Endodermal cell (in vitro differentiated cells): ENCODE data around the gene SERPINA1. TPM values are rescaled to one million over a fixed set of nuclear protein-coding genes. Genes with fewer than 3 reads are reported as not detected.

Experiments used
- DNase-seq: peaks from one replicate; pipeline ENCODE4 v3.0.0-alpha.2; 2017
- H3K27ac ChIP-seq: 2 replicates; pipeline ENCODE4 v1.5.1; 2013; ENCODE audit warnings: mild to moderate bottlenecking, low read depth, low read length, moderate library complexity
- H3K27me3 ChIP-seq: 2 replicates; pipeline ENCODE4 v1.6.1; 2013; ENCODE audit warnings: mild to moderate bottlenecking, low read length, moderate library complexity; ENCODE audit not compliant: insufficient read depth, control insufficient read depth, poor library complexity, severe bottlenecking
- H3K36me3 ChIP-seq: 2 replicates; pipeline ENCODE4 v1.7.0; 2013; ENCODE audit warnings: mild to moderate bottlenecking, low read length, moderate library complexity; ENCODE audit not compliant: control insufficient read depth, insufficient read depth
- H3K4me1 ChIP-seq: one replicate; pipeline ENCODE4 v1.7.0; 2013; ENCODE audit warnings: low read length; ENCODE audit not compliant: control insufficient read depth, insufficient read depth
- H3K4me3 ChIP-seq: 2 replicates; pipeline ENCODE4 v1.5.1; 2013; ENCODE audit warnings: mild to moderate bottlenecking, low read length, moderate library complexity
- H3K9ac ChIP-seq: 2 replicates; pipeline ENCODE4 v1.6.1; 2013; ENCODE audit warnings: mild to moderate bottlenecking, low read length, moderate library complexity; ENCODE audit not compliant: poor library complexity, severe bottlenecking; ENCODE audit errors: extremely low read depth
- H3K9me3 ChIP-seq: 2 replicates; pipeline ENCODE4 v1.6.1; 2013; ENCODE audit warnings: mild to moderate bottlenecking, low read length, moderate library complexity; ENCODE audit not compliant: control insufficient read depth
- H3K27ac Mint-ChIP-seq: 2 replicates; pipeline ENCODE4 v1.8.0; 2020; ENCODE audit warnings: mixed read lengths
- H3K27me3 Mint-ChIP-seq: 2 replicates; pipeline ENCODE4 v1.8.0; 2021; ENCODE audit warnings: mild to moderate bottlenecking, mixed read lengths; ENCODE audit not compliant: insufficient read depth
- H3K36me3 Mint-ChIP-seq: 2 replicates; pipeline ENCODE4 v1.8.0; 2020; ENCODE audit warnings: low read depth, mixed read lengths
- H3K4me1 Mint-ChIP-seq: 2 replicates; pipeline ENCODE4 v1.8.0; 2020; ENCODE audit warnings: mixed read lengths
- H3K4me3 Mint-ChIP-seq: 2 replicates; pipeline ENCODE4 v1.8.0; 2020; ENCODE audit warnings: mild to moderate bottlenecking, moderate library complexity, mixed read lengths
- H3K9me3 Mint-ChIP-seq: 2 replicates; pipeline ENCODE4 v1.8.0; 2020; ENCODE audit warnings: mild to moderate bottlenecking, mixed read lengths
- CTCF ChIP-seq: fragments of 200-600 bp; sonication (generic); conservative IDR thresholded peaks from 2 replicates; pipeline ENCODE4 v1.5.0; 2021; ENCODE audit warnings: antibody characterized with exemption, mild to moderate bottlenecking
- WGBS, 2 experiments: methylation state at CpG; one replicate each; pipeline versions ENCODE4 v1.1.5 to v1.1.7; 2013; ENCODE audit warnings: missing lambda C conversion rate in 2 of 2, mixed read lengths in 1 of 2; ENCODE audit not compliant: insufficient coverage in 1 of 2, insufficient read length in 1 of 2; 5-methylcytosine and 5-hydroxymethylcytosine counted together
- total RNA-seq, 2 donors: library from RNA; stranded (reverse); fragmentation: NEBNext Ultra II Directional in 1 of 2; extraction: Animal tissue kit (Norgen Biotek cat#: 25700) in 1 of 2; gene quantifications; 2 replicates in 1 of 2; 3 replicates in 1 of 2; pipeline ENCODE4 v1.2.1, GENCODE V29; 2021

SERPINA1 gene
- total RNA-seq, 2 donors from 2014 or later: 1.2 TPM; not detected in 1

- H3K27ac ChIP-seq: no peak overlapping the region
- Mint-ChIP-seq H3K9me3 (no peaks in the 10 kb centered on the region), H3K4me1 (peaks cover 17% of the 10 kb centered on the region), H3K4me3 (no peak overlapping the region), H3K36me3 (no peaks in the 10 kb centered on the region), H3K27ac (no peak overlapping the region), H3K27me3 (peaks cover 9% of the 10 kb centered on the region)
- TF ChIP-seq CTCF: no peak
- H3K4me1 ChIP-seq: peaks cover 7% of the 10 kb centered on the region
- no peaks in the 10 kb centered on the region for H3K36me3 ChIP-seq
- H3K9me3 ChIP-seq: no peaks in the 10 kb centered on the region
- 77 to 80% methylated on average over 10 to 16 of the region's 16 CpGs for WGBS, 2 experiments
- no peak overlapping the region for H3K9ac ChIP-seq
- DNase-seq: no peak
- no peak overlapping the region for H3K4me3 ChIP-seq
- H3K27me3 ChIP-seq: no peaks in the 10 kb centered on the region
Observed at GRCh38 chr14:94379291-94380224, 8.8 kb downstream of the SERPINA1 start.

GRCh38 chr14:94378527-94379290 lies 9.7 kb downstream of the SERPINA1 start:
- peaks cover 7% of the 10 kb centered on the region for H3K4me1 ChIP-seq
- Mint-ChIP-seq H3K9me3 (no peaks in the 10 kb centered on the region), H3K27ac (no peak overlapping the region), H3K27me3 (peaks cover 9% of the 10 kb centered on the region), H3K4me3 (no peak overlapping the region), H3K4me1 (peaks cover 22% of the 10 kb centered on the region), H3K36me3 (no peaks in the 10 kb centered on the region)
- no peaks in the 10 kb centered on the region for H3K36me3 ChIP-seq
- H3K27me3 ChIP-seq: no peaks in the 10 kb centered on the region
- H3K4me3 ChIP-seq: no peak overlapping the region
- H3K9me3 ChIP-seq: no peaks in the 10 kb centered on the region
- WGBS, 2 experiments: 83 to 97% methylated on average over 8 to 17 of the region's 17 CpGs
- DNase-seq: no peak
- no peak overlapping the region for H3K27ac ChIP-seq
- H3K9ac ChIP-seq: no peak overlapping the region
- TF ChIP-seq CTCF: no peak

DNA sequence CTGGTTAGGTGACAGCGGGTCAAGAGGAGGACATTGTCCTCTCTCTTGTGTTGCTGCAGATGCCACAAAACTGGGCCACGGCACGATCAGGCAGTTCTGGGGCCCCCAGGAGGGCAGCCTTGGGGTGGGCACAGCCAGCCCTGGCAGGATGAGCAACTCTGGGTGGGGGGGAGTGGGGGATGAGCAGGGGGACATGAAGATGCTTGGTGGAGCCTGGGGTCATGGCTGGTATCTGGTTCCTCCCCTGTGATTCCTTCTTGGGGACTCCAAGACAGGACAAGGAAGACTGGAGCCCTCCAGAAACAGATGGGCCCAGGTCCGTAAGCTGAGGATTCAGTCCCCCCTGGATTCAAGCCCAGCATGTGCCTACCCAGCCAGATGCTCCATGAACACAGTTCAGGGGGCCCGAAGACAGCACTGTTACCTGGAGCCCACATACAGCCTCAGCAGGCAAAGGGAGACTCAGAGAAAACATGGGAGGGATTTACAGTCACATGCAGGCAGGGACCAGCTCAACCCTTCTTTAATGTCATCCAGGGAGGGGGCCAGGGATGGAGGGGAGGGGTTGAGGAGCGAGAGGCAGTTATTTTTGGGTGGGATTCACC lies 10.4 kb downstream of the SERPINA1 start:
- peaks cover 24% of the 10 kb centered on the region for H3K4me1 Mint-ChIP-seq
- Histone ChIP-seq H3K9ac (no peak overlapping the region), H3K4me1 (peaks cover 7% of the 10 kb centered on the region), H3K36me3 (no peaks in the 10 kb centered on the region), H3K9me3 (no peaks in the 10 kb centered on the region), H3K27ac (no peak overlapping the region), H3K27me3 (no peaks in the 10 kb centered on the region), H3K4me3 (no peak overlapping the region)
- 93 to 96% methylated on average over 3 to 6 of the region's 6 CpGs for WGBS, 2 experiments
- peak; percentile 7 for DNase-seq
- no peak overlapping the region for H3K4me3 Mint-ChIP-seq
- TF ChIP-seq CTCF: no peak
- H3K9me3 Mint-ChIP-seq: no peaks in the 10 kb centered on the region
- H3K36me3 Mint-ChIP-seq: no peaks in the 10 kb centered on the region
- H3K27me3 Mint-ChIP-seq: peaks cover 9% of the 10 kb centered on the region
- no peak overlapping the region for H3K27ac Mint-ChIP-seq
